NCI-H774 (cell line): ENCODE results near the gene OR52R1.
A peak's percentile ranks its signal among the peaks of the same experiment; 100 is the strongest.
"Not testable (repeated sequence)": the region's sequence is repeated elsewhere in the genome, so short reads cannot be mapped to it uniquely, and the experiment has no call there.

Experiments used
- DNase-seq: peaks from one replicate; lab custom pipeline; 2025; lab: John Stamatoyannopoulos, UW

The OR52R1 gene

GRCh38 chr11:4804280-4804679 is at the start of gene OR52R1:
TSS of gene OR52R1 (minus strand) at chr11:4804380. CDS start at chr11:4804380, 0 bp downstream.
- no peak for DNase-seq

- DNase-seq, result no peak
Measured at GRCh38 chr11:4851033-4851432, 46.9 kb upstream of the OR52R1 start.

- no peak for DNase-seq
Measured at GRCh38 chr11:4848908-4849532, 44.8 kb upstream of the OR52R1 start, which contains the start of gene OR51S1. TSS of gene OR51S1 (minus strand) at chr11:4849208. CDS start at chr11:4849208, 0 bp downstream.

GRCh38 chr11:4839851-4840549 is 35.8 kb upstream of the OR52R1 start:
- no peak for DNase-seq

GRCh38 chr11:4830909-4831308 is 26.7 kb upstream of the OR52R1 start:
- no peak for DNase-seq

- no peak for DNase-seq
Measured at GRCh38 chr11:4830346-4830745, 26.2 kb upstream of the OR52R1 start.

GRCh38 chr11:4826425-4826824 is 22.2 kb upstream of the OR52R1 start:
- peak; percentile 4 for DNase-seq

GRCh38 chr11:4825132-4825531 is 21.0 kb upstream of the OR52R1 start:
- DNase-seq, result no peak

GRCh38 chr11:4821021-4821420 is 16.8 kb upstream of the OR52R1 start, which contains the start of gene OR51F2:
TSS of gene OR51F2 (plus strand) at chr11:4821321. CDS start at chr11:4821422, 101 bp downstream.
- no peak for DNase-seq

- DNase-seq, result no peak
Measured at GRCh38 chr11:4809246-4809645, 5.1 kb upstream of the OR52R1 start.

GRCh38 chr11:4808476-4808875 is 4.3 kb upstream of the OR52R1 start:
- DNase-seq, result no peak

GRCh38 chr11:4801316-4801715 is 2.9 kb downstream of the OR52R1 start:
- DNase-seq, result not testable (repeated sequence)

- DNase-seq, result no peak
Measured at GRCh38 chr11:4798427-4799183, 5.6 kb downstream of the OR52R1 start.

- no peak for DNase-seq
Measured at GRCh38 chr11:4797206-4797605, 7.0 kb downstream of the OR52R1 start.

- DNase-seq, result no peak
Measured at GRCh38 chr11:4782454-4782853, 21.7 kb downstream of the OR52R1 start.

GRCh38 chr11:4769838-4770237 is 34.3 kb downstream of the OR52R1 start, which contains the start of gene OR51F1:
TSS of gene OR51F1 (minus strand) at chr11:4769938. CDS start at chr11:4769938, 0 bp downstream.
- no peak for DNase-seq

- DNase-seq, result no peak
Measured at GRCh38 chr11:4768094-4768493, 36.1 kb downstream of the OR52R1 start.

GRCh38 chr11:4766420-4767043 is 37.6 kb downstream of the OR52R1 start:
- DNase-seq, result no peak

GRCh38 chr11:4763096-4763495 is 41.1 kb downstream of the OR52R1 start:
- DNase-seq, result no peak
